Measurements from ENCODE around the gene SHISA9. TPM values are rescaled to one million over a fixed set of nuclear protein-coding genes. Genes with fewer than 3 reads are reported as not detected.

SHISA9 gene
- total RNA-seq, 1 experiment from 2014 or later, result not detected

DNA sequence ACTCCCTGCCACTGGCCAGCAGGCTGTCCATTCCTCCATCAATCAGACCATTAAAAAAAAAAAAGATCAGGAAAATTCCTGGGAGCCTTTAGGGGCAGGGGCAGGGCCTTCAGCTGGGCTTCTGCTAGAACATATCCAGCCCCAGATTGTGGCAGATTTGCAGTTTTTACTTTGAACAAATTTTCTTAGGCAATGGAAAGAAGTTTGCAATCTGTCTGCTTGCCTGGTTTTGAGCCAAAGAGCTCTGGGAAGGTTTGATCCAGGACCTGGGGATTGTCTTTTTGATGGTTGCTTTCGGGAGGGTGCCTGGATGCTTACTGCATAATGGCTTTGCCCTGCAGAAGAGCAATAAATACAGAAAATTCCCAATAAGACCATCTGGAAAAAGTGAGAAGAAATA, 145.9 kb downstream of the SHISA9 start:
- DNase-seq, result no peak
- Histone ChIP-seq H3K9ac (ENCODE audit: low read length) (no peak overlapping the region), H3F3A (ENCODE audit: low read length, unreplicated experiment) (no peaks in the 10 kb centered on the region), H3K79me2 (ENCODE audit: low read length) (no peaks in the 10 kb centered on the region), H3K9me2 (replicated peaks; ENCODE audit: low read length) (no peaks in the 10 kb centered on the region), H4K20me1 (ENCODE audit: low read length) (no peaks in the 10 kb centered on the region), H3K4me3 (ENCODE audit: low read length) (no peak overlapping the region), H3K4me2 (ENCODE audit: low read length) (no peak overlapping the region), H3K36me3 (ENCODE audit: low read depth, low read length) (no peaks in the 10 kb centered on the region), H3K27ac (ENCODE audit: low read length) (no peak overlapping the region), H2AFZ (ENCODE audit: low read length) (no peak overlapping the region), H3K9me3 (ENCODE audit: low read length) (no peaks in the 10 kb centered on the region; the same call in 1 of the 2 replicates), H3K4me1 (ENCODE audit: insufficient read depth, low read length) (no peaks in the 10 kb centered on the region), H3K27me3 (ENCODE audit: low read length) (no peaks in the 10 kb centered on the region)
- BruUV-seq (replicated peaks), result no TSS peak
- TF ChIP-seq EZH2phosphoT487 (IDR thresholded peaks at IDR 0.05; ENCODE audit: borderline replicate concordance, low read length) (no peak), EZH2 (IDR thresholded peaks at IDR 0.05; ENCODE audit: low read length, unreplicated experiment) (no peak)
- TF ChIP-seq, protein P1, sequence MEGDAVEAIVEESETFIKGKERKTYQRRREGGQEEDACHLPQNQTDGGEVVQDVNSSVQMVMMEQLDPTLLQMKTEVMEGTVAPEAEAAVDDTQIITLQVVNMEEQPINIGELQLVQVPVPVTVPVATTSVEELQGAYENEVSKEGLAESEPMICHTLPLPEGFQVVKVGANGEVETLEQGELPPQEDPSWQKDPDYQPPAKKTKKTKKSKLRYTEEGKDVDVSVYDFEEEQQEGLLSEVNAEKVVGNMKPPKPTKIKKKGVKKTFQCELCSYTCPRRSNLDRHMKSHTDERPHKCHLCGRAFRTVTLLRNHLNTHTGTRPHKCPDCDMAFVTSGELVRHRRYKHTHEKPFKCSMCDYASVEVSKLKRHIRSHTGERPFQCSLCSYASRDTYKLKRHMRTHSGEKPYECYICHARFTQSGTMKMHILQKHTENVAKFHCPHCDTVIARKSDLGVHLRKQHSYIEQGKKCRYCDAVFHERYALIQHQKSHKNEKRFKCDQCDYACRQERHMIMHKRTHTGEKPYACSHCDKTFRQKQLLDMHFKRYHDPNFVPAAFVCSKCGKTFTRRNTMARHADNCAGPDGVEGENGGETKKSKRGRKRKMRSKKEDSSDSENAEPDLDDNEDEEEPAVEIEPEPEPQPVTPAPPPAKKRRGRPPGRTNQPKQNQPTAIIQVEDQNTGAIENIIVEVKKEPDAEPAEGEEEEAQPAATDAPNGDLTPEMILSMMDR (conservative IDR thresholded peaks at IDR 0.05; ENCODE audit: low read depth, low read length), result no peak
- ChIA-PET POLR2A (ENCODE audit: unreplicated experiment) (no interaction called here), CTCF (no interaction called here)
- no peak for ATAC-seq
- intact Hi-C loops (cut with micrococcal nuclease), result no loop called here

- ChIA-PET CTCF (no interaction called here), POLR2A (ENCODE audit: unreplicated experiment) (no interaction called here)
- no peak overlapping the region for H3K27ac ChIP-seq (ENCODE audit: low read length)
- no peaks in the 10 kb centered on the region for H3K9me2 ChIP-seq (replicated peaks; ENCODE audit: low read length)
- no peak overlapping the region for H3K9ac ChIP-seq (ENCODE audit: low read length)
- no peaks in the 10 kb centered on the region for H3K4me1 ChIP-seq (ENCODE audit: insufficient read depth, low read length)
- DNase-seq, result no peak
- BruUV-seq (replicated peaks), result no TSS peak
- H3K4me3 ChIP-seq (ENCODE audit: low read length), result no peak overlapping the region
- no peaks in the 10 kb centered on the region; the same call in 1 of the 2 replicates for H3K9me3 ChIP-seq (ENCODE audit: low read length)
- intact Hi-C loops (cut with micrococcal nuclease), result no loop called here
- no peaks in the 10 kb centered on the region for H4K20me1 ChIP-seq (ENCODE audit: low read length)
- H3K4me2 ChIP-seq (ENCODE audit: low read length), result no peak overlapping the region
- no peaks in the 10 kb centered on the region for H3K79me2 ChIP-seq (ENCODE audit: low read length)
- ATAC-seq, result no peak
- H3K36me3 ChIP-seq (ENCODE audit: low read depth, low read length), result no peaks in the 10 kb centered on the region
- H3K27me3 ChIP-seq (ENCODE audit: low read length), result no peaks in the 10 kb centered on the region
- TF ChIP-seq EZH2 (IDR thresholded peaks at IDR 0.05; ENCODE audit: low read length, unreplicated experiment) (no peak), EZH2phosphoT487 (IDR thresholded peaks at IDR 0.05; ENCODE audit: borderline replicate concordance, low read length) (no peak)
- TF ChIP-seq, protein P1 (conservative IDR thresholded peaks at IDR 0.05; ENCODE audit: low read depth, low read length), result no peak
- H3F3A ChIP-seq (ENCODE audit: low read length, unreplicated experiment), result no peaks in the 10 kb centered on the region
- H2AFZ ChIP-seq (ENCODE audit: low read length), result no peak overlapping the region
Measured at GRCh38 chr16:13049688-13050087, 148.3 kb downstream of the SHISA9 start.

DNA sequence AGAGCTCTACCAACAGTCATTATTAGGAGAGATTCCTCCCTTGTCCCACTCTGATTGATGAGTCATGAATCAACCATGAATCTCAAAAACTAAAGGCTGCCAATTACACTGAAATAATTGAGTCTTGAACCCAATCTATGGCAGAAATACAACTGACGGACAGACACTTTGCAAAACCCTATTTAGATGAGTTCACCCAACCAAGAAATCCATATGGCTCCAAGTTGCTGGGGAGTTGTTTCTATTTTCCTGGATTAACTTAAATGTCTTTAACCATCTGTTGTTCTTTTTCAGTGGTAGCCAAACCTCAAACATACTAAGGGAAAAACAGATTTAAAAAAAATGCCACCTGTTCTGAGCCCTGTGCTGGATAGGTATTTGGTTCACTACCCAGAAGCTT, 151.0 kb downstream of the SHISA9 start:
- CTCF ChIA-PET, result no interaction called here
- H3K27me3 ChIP-seq (ENCODE audit: low read length), result no peaks in the 10 kb centered on the region
- no peaks in the 10 kb centered on the region for H3K9me2 ChIP-seq (replicated peaks; ENCODE audit: low read length)
- H3F3A ChIP-seq (ENCODE audit: low read length, unreplicated experiment), result no peaks in the 10 kb centered on the region
- BruUV-seq (replicated peaks), result no TSS peak
- no peaks in the 10 kb centered on the region for H3K79me2 ChIP-seq (ENCODE audit: low read length)
- intact Hi-C loops (cut with micrococcal nuclease), result no loop called here
- POLR2A ChIA-PET (ENCODE audit: unreplicated experiment), result no interaction called here
- no peak overlapping the region for H3K4me2 ChIP-seq (ENCODE audit: low read length)
- no peak overlapping the region for H3K27ac ChIP-seq (ENCODE audit: low read length)
- ATAC-seq, result no peak
- H2AFZ ChIP-seq (ENCODE audit: low read length), result no peak overlapping the region
- no peaks in the 10 kb centered on the region for H3K4me1 ChIP-seq (ENCODE audit: insufficient read depth, low read length)
- no peaks in the 10 kb centered on the region for H4K20me1 ChIP-seq (ENCODE audit: low read length)
- no peak overlapping the region for H3K9ac ChIP-seq (ENCODE audit: low read length)
- no peak overlapping the region for H3K4me3 ChIP-seq (ENCODE audit: low read length)
- H3K36me3 ChIP-seq (ENCODE audit: low read depth, low read length), result no peaks in the 10 kb centered on the region
- no peak for DNase-seq
- H3K9me3 ChIP-seq (ENCODE audit: low read length), result no peaks in the 10 kb centered on the region; the same call in 1 of the 2 replicates
- TF ChIP-seq, protein P1 (conservative IDR thresholded peaks at IDR 0.05; ENCODE audit: low read depth, low read length), result no peak
